GM12874 (cell line): ENCODE results near the gene AFF3.

ENCODE experiments used
- TF ChIP-seq, protein P1 (sequence below): IDR thresholded peaks from 2 replicates; pipeline ENCODE4 v1.5.1; 2011; ENCODE audit warnings: low read depth, mild to moderate bottlenecking, control low read depth, low read length, moderate library complexity; ENCODE audit not compliant: insufficient read depth

The AFF3 gene

DNA sequence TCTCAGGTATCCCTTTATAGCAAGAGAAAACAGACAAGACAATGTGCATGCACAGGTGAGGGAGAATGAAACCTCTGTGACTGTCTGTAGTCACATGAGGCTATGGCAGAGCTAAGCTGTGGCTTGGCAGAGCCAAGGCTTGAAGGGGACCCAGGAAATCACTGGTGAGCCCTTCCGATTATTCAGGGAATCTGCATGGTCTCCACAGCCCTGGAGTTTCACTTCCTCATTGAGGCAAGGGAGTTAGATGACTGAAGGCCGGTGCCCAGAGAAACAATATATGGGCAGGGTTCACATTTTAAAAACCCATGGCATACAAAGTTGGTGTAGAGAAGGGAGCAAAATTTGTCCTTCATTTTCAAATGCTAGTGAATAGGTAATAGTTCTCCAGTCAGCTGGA, 508.2 kb downstream of the AFF3 start:
- TF ChIP-seq, protein P1, sequence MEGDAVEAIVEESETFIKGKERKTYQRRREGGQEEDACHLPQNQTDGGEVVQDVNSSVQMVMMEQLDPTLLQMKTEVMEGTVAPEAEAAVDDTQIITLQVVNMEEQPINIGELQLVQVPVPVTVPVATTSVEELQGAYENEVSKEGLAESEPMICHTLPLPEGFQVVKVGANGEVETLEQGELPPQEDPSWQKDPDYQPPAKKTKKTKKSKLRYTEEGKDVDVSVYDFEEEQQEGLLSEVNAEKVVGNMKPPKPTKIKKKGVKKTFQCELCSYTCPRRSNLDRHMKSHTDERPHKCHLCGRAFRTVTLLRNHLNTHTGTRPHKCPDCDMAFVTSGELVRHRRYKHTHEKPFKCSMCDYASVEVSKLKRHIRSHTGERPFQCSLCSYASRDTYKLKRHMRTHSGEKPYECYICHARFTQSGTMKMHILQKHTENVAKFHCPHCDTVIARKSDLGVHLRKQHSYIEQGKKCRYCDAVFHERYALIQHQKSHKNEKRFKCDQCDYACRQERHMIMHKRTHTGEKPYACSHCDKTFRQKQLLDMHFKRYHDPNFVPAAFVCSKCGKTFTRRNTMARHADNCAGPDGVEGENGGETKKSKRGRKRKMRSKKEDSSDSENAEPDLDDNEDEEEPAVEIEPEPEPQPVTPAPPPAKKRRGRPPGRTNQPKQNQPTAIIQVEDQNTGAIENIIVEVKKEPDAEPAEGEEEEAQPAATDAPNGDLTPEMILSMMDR: no peak

DNA sequence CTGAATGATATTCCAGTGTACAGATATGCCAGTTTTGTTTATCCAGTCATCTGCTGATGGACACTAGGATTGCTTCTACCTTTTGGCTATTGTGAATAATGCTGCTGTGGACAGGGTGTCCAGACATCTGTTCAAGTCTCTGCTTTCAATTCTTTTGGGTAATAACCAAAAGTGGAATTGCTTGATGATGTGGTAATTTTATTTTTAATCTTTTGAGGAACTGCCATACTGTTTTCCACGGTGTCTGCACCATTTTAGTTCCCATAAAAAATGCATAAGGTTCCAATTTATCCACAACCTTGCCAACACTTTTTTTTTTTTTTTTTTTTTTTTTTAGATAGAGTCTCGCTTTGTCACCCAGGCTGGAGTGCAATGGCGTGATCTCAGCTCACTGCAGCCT, 510.7 kb downstream of the AFF3 start:
- TF ChIP-seq, protein P1: no peak

DNA sequence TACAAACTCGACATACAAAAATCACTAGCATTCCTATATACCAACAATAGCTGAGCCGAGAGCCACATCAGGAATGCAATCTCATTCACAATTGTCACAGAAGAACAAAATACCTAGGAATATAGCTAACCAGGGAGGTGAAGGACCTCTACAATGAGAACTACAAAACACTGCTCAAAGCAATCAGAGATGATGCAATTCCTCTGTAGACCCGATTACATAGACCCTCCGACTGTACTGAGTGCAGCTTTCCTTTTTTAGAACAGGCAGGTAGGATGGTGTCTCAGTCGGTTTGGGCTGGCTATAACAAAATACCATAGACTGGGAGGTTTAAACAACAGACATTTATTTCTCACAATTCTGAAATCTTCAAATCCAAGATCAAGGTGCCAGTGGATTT, 513.1 kb downstream of the AFF3 start:
- TF ChIP-seq, protein P1: no peak

DNA sequence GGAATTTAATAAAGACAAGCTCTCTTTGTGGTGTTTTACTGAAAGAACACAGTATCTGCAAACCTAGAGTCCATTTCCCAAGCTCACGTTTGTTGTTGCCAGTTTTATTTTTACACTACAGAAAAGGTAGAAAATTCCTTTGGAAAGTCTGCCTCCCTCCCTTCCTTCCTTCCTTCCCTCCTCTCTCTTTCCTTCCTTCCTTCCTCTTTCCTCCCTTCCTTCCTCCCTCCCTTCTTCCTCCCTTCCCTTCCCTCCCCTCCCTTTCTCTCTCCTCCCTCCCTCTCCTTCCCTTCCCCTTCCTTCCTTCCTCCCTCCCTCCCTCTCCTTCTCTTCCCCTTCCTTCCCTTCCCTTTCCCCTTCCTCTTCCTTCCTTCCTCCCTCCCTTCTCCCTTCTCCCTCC, 516.2 kb downstream of the AFF3 start:
- TF ChIP-seq, protein P1: no peak

DNA sequence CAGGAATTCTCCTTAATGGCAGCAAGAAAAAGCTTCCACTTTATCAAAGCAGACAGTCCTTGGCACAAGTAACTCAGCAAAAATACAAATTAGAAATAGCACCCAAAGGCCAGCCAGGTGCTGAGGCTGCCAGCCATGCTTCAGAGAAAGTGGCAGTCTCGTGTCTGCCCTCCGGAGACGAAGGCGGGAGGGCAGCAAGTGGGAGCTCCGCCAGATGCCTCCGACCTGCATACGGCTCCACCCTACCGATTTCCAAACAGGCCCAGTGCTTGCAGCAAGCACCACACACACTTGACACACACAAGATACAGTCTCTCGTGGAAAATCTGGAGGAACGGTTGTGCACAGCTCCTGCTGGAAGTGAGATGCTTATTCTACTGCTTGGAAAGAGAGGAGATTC, 517.7 kb downstream of the AFF3 start:
- TF ChIP-seq, protein P1: no peak

DNA sequence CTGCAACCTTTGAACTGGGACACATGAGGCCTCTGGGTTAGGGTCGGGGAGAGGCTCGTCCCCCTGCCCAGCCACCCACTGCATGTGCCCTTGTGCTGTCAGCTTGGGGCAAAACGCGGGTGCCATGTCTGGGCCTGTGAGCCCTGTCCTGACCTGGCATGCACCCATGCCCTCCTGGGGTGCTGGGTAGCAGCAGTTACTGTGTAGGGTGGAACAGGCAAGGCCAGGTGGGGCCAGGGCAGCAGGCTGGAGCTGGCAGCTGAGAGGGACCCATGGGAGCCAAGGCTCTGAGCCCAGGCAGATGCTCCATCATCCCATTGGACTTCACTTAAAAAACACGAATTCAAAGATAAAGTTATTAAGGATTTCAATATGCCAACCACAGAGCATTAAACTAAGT, 518.8 kb downstream of the AFF3 start:
- TF ChIP-seq, protein P1: no peak

DNA sequence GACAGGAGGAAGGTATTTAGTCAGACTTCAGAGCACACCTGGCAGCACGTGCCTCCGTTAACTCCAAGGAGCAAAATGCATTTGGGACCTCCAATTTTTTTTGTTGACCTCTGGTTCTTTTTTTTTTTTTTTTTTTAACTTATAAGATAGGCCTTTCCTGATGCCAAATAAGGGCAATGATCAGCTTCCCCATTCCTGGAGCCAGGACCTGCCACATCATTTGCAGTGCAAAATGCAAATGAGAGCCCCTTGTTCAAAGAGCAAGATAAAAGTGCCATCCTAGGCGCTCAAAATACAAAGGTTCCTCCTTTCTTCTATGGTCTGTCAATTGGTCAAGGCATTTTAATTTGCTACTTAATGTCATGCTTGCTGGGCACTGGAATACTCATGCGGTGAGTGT, 519.4 kb downstream of the AFF3 start:
- TF ChIP-seq, protein P1: no peak

DNA sequence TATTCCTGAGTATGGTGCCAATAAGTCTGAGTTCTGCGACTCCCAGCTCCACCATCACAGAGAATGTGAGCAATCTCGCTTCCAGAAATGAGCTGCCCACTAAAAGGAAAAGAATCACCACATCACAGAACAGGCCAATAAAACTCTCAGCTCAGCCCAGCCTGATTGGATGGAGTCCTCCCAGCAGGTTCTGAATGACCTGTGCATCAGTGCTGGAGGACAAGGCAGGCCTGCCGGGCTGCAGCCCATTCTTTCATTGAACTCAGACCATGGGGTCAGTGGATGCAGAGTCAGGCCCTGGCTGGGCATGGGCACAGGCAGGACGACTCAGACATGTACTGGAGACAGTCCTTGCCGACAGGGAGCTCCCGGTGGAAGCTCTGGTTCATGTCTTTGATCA, 519.9 kb downstream of the AFF3 start:
- TF ChIP-seq, protein P1: no peak
